Measurements from ENCODE around the gene EPG5. TPM values are rescaled to one million over a fixed set of nuclear protein-coding genes. Genes with fewer than 3 reads are reported as not detected.

Gene EPG5, protein sequence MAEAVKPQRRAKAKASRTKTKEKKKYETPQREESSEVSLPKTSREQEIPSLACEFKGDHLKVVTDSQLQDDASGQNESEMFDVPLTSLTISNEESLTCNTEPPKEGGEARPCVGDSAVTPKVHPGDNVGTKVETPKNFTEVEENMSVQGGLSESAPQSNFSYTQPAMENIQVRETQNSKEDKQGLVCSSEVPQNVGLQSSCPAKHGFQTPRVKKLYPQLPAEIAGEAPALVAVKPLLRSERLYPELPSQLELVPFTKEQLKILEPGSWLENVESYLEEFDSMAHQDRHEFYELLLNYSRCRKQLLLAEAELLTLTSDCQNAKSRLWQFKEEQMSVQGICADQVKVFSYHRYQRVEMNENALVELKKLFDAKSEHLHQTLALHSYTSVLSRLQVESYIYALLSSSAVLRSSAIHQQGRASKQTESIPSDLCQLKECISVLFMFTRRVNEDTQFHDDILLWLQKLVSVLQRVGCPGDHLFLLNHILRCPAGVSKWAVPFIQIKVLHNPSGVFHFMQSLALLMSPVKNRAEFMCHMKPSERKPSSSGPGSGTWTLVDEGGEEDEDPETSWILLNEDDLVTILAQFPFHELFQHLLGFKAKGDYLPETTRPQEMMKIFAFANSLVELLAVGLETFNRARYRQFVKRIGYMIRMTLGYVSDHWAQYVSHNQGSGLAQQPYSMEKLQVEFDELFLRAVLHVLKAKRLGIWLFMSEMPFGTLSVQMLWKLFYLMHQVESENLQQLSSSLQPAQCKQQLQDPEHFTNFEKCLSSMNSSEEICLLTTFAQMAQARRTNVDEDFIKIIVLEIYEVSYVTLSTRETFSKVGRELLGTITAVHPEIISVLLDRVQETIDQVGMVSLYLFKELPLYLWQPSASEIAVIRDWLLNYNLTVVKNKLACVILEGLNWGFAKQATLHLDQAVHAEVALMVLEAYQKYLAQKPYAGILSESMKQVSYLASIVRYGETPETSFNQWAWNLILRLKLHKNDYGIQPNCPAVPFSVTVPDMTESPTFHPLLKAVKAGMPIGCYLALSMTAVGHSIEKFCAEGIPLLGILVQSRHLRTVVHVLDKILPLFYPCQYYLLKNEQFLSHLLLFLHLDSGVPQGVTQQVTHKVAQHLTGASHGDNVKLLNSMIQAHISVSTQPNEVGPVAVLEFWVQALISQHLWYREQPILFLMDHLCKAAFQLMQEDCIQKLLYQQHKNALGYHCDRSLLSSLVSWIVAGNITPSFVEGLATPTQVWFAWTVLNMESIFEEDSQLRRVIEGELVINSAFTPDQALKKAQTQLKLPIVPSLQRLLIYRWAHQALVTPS (N-terminal part only)
- 20.4 and 30.5 TPM in 2 replicates for total RNA-seq (ENCODE audit: low replicate concordance)

DNA sequence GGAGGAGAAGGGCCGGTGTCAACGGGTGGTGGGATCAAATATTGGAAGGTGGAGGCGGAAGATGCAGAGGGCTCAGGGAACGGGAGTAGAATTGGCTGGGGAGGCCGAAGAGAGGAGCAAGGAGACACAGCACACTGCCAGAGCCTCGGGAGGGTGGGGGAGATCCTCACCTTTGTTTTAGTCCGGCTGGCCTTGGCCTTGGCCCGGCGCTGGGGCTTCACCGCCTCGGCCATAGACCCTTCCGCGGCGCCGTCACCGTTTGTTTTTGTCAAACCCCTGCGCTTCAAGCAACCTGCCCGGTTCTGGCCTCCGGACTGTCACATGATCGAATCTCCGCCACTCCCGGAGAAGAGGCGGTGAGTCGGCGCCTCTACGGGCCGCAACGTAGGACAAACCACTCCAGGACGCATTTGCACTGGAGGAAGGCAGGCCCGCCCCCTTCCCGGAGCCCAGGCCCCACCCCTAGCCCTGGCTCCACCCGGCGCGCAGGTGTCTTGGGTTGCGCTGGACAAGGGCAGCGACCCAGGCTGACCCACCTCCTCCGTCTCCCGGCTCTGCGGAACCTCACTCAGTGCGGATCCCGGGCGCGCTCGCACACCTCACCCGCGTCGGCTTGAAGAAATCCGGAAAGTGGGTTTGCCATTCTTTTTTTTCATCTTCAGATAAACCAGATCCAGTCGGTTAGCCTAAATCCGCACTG is at the start of gene EPG5:
EPG5 (minus strand) TSS at position 323 of the 700 bp plus-strand sequence; CDS start at position 233, 90 bp downstream.

GRCh38 chr18:45825258-45826044 is 141.7 kb downstream of the EPG5 start, which contains the start of gene SIGLEC15:
SIGLEC15 (plus strand) TSS chr18:45825675; CDS start chr18:45825729, 54 bp downstream.

Other genes with a start within 250 kb of the EPG5 start
- 4.4 and 225 TPM in 2 replicates for gene SLC14A1, start 243.1 kb downstream of the EPG5 start, total RNA-seq (ENCODE audit: low replicate concordance)
- 0.23 and 1.4 TPM in 2 replicates for gene SIGLEC15, start 141.7 kb downstream of the EPG5 start, total RNA-seq (ENCODE audit: low replicate concordance)
- 2.1 and 5.4 TPM in 2 replicates for gene PSTPIP2, start 104.9 kb upstream of the EPG5 start, total RNA-seq (ENCODE audit: low replicate concordance)
- 847 and 912 TPM in 2 replicates for gene ATP5F1A, start 131.0 kb upstream of the EPG5 start, total RNA-seq (ENCODE audit: low replicate concordance)
- 18.7 and 25.6 TPM in 2 replicates for gene HAUS1, start 137.1 kb upstream of the EPG5 start, total RNA-seq (ENCODE audit: low replicate concordance)